Activated CD8-positive, alpha-beta memory T cell treated with anti-CD3 and anti-CD28 coated beads, Interleukin-2, amount 50 U/mL, for 1 hour (primary cell): Measurements from ENCODE around the gene SLIT3.

Source experiments
- DNase-seq: peaks from one replicate; pipeline ENCODE4 v3.0.0-alpha.2; 2020; ENCODE audit errors: extremely low read depth

SLIT3 gene

DNA sequence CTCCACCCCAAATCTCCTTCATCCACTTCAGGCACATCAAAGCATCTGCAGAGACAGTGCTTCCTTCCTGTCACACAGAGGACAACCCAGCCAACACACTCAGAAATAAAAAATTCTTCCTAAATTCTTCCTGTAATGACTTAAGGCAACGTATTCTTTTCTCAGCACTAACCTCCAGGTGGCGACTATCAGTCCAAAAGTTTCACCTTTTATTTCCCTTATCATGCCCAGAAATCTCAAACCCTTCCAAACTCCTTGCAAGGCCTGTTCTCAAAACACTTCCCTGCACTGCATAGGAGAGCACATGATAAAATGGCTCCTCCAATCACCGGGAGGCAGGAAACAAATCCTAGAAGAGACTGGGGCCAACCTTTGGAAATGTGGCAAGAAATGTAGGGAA lies 35.1 kb downstream of the SLIT3 start:
- DNase-seq = no peak

DNA sequence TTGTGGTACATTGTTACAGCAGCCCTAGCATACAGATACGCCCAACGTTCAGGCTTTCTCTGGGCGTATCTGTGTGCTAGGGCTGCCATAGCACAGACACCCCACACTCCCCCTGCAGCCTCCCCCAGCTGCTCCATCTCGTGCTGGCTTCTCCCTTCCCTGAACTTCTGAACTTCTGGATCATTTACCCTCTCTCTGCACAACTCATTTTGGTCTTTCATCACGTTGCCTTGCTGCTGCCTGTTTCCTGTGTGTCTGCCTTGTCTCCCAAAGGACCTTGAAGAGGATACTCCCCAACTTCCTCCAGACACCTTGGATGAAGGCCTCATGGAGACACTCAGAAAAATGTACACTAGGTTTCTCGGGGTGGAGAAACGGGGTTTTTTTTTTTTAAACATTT lies 37.3 kb downstream of the SLIT3 start:
- DNase-seq = no peak

DNA sequence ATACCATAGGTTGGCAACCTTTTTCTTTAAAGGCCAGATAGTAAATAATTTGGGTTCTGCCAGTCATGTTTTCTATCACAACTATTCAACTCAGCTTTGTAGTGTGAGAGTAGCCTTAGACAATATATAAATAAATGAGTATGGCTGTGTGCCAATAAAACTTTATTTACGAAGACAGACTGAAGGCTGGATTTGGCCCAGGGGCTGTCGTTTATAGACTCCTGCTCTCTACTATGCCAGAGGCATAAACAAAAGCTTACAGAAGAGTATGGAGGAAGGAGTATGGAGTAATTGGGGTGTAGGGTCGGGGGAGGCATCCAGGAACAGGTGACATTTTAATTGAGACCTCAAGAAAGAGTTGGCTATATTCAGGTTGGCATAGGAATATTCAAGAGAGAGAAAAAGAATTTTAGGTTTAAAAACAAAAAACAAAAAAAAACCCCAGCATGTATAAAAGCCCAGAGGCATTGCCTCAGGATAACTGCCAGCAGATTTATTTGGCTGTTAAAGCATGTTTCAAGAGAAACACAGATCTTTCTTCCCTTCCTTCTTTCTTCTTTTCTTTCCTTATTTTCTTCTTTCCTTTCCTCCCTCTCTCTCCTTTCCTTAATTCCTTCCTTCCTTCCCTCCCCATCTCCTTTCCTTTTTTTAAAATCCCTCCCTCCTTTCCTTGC lies 39.9 kb downstream of the SLIT3 start:
- no peak for DNase-seq

DNA sequence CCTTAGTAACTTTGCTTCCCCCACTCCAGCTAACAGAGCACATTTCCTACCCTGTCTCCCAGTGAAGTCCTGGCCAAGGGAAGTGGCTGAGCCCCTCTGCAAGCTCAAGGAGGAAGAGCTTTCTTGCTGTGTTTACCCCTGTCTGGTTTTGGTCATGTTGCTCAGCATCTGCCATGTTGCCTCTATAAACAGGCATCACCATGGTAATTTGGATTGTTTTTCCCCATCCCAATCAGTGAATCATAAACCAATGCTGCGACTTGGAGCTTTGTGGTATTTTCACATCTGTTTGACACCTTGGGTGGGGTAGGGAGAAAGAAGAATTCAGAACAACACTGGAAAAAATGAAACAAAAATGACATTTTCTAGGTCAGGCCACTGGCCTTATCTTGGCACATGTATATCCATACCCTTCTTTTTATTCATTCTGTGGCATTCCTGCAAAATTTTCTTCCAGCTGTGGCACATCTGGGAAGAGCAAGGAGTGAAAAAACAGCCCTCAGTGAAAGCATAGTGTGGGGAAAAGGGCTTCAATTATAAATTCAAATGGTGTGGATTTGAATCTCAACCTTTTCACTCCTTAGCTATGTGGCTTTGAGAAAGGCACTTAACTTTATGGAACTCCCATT lies 42.5 kb downstream of the SLIT3 start:
- DNase-seq = no peak

DNA sequence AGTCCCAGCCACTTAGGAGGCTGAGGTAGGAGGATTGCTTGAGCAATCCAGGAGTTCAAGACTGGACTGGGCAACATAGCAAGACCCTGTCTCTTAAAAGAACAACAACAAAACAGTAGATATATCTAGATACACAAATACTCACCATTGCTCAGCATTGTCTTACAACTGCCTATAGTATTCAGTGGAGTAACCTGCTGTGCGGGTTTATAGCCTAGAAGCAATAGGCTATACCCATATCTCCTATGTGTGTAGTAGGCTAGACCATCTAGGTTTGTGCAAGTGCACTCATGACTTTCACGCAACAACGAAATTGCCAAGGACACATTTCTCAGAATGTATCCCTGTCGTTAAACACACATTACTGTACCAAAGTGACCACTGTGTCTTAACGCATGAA lies 44.7 kb downstream of the SLIT3 start:
- no peak for DNase-seq

DNA sequence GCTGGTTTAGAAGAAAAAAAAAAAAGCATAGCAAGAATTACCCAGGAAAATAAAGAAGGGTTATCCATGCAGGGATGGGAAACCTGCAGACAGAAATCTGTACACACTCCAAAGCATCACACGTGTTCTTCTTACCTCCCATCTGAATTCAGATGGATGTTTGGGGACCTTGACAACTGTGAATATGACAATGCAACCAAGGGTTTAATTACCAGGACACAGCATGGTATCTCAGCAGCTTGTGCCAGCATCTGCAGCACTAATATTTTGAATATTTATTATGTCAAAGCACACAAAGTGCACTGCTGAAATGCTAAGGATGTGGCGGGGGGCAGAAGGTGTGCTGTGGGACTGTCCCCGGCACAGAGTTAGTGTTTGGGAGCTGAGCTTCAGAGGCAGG lies 47.9 kb downstream of the SLIT3 start:
- no peak for DNase-seq

DNA sequence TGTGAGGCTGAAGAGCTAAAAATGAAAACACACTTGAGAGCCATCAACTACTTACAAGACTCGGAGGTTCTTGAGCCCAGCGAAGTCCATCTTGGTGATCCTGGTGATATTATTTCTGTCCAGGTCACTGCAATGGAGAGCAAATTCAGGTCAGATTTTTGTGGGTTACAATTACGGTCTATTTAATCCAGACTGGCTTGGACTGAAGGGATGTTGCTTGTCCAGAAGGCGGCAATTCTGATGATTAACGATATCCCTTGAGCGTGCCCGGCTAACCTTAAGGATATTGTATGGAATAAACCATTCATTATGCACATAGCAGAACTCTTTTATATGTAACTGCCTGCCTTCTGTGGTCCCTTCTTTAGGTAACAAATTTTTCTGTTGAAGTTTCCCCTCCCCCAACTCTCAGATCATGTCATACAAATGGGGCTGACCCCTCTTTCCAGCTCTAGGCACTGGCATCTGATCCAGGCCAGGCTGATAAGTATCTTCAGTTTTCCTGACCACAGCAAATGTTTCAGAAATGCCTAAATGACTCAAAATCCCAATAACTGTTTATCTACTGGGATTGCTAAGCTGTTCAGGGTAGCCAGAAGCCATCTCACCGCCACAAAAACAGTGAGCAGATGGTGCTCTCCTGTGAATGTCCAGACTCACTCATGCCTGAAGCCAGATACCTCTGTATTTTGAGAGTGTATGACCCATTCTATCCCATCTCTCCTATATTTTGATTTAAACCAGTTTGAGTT lies 49.4 kb downstream of the SLIT3 start:
- DNase-seq = no peak

DNA sequence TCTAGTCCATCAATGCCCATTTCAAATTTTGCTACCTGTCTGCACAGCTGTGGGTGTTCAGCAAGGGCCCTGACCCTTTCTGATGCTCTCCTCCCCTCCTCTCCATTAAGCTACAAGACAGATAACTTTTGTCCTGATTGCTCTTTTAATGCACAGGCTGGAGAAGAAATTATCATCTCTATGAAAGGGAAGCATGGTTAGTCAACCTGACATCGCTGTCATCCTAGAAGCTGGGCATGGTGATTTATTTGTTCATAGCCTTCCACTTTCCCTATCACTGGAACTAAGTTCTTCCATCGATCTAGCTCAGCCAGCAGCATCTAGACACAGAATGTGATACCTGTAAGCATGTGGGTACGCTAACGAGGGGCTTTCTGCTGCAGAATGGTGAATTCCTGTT lies 50.1 kb downstream of the SLIT3 start:
- no peak for DNase-seq

DNA sequence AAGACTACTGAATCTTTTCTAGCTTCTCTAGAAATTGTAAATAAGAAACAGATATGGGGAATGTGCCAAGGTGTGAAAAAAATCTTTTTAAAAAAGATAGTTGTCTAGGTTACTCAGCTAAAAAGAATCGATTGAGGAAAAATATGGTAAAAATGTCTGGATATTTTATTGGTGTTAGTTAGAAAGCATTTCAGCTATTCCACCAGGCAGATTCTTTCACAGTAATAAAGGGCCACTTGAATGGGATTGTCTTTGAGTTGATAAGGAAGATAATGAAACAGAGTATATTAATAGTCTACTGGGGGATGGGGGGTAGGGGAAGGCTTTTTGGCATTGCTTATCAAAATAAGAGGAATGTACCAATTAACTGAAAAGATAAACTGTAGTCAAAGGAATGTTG lies 51.9 kb downstream of the SLIT3 start:
- no peak for DNase-seq

DNA sequence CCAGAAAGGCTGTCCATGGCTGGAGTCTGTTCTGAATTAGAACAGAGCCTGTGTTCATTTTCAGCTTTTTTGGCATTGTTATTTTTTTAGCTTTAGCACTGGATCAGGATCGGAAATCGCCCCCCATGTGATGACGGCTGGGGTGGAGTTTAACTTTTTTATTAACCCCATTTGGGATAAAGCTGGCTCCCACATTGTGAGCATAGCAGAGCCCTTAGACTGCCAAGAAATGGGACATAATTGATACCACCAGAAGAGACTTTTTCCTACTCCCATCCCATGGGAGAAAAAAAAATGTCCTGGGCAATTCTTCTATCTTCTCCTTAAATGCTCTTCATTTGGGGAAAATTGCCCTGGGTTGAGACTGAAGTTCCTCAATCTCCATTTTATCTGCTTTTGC lies 52.4 kb downstream of the SLIT3 start:
- no peak for DNase-seq

DNA sequence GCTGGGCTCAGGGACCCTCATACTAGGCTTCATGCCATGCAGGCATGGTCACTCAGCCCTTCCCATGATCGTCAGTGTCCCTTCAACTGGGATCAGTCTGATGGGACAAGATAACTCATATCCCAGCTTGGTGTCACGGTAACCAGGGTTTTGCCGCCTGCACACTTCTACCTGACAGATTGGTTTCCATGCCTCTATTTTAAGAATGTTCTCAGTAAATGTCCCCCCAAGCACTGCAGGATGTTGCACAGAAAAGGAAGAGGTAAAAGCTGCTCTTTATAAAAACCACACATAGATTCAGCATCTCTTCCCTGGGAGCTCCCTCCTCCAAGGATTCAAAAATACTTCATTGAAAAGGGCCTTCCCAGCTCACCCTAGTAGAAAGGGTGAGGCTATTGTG lies 56.1 kb downstream of the SLIT3 start:
- DNase-seq = no peak

DNA sequence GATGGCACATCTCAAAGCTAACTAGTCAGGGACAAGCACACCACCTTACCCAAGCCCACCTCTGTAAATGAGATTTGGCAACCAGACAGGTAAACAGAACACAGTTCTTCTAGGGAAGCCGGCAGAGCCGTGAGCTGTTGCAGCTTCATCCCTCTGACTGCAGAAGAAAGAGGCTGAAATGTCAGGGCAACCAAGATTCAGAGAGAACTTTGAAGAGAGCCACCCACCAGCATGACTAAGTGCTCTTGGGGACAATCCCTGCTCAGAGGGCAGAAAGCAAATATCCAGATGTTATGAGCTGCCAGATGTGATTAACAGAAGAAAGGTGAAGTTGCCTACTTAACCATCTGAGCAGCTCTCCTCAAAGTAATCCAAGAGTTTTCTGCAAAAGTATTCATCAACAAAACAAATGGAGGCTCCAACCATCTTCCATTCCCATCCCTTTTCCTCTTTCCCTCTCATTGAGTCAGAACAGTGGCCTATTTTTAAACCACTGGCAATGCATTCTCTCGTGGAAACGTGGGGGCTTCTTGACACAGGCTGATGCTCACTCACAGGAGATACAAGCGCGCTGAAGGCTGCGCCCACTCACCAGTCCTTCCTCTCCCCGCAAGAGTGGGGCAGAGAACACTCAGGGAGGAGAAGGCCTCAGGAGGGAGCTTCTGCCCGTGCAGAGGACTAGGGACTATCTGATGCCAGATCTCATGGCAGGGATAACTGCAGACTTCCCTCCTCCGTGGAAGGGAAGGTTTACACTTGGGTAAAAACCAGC lies 57.1 kb downstream of the SLIT3 start:
- no peak for DNase-seq

DNA sequence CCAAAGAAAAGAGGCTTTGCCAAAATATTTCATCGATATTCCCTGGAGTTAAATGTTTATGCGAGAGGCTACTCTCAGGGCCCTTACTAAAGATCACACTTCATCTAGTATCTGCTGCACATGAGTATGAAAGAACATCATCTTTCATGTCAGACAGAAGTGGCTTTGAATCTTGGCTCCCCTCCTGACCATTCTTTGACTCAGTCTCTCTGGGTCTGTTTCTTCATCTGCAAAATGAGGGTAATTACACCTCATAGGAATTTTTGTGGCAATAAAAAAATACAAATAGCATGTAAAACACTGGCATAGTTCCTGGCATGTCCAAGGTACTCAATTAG lies 58.1 kb downstream of the SLIT3 start:
- no peak for DNase-seq

DNA sequence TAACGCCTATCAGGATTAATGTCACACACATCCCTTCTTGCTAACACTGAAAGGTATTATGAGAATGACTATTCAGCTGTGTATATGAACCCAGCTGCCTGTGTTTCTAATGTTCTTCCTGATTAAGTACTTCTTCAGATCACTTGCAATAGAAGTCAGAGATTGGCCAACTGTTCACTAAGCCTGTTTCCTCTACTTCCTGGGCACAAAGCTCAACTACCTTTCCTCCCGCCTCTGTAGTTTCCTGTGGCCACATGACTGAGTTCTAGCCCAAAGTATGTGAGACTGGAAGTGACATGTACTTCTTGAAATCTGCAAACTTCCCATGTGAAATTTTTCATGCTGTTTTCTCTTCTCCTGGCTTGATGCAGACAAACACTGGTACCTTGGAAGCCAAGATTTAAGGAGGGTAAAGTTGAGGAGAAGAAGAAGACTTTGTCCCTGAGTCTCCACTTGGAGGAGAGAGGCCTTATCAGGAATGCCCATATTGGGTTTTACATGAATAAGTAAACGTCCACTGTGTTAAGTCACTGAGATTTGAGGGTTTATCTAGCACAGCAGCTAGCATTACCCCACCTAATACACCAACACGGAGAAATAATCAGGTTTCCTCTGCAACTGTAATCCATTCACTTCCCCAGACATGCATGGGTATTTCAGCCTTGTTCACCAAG lies 58.6 kb downstream of the SLIT3 start:
- DNase-seq = no peak

DNA sequence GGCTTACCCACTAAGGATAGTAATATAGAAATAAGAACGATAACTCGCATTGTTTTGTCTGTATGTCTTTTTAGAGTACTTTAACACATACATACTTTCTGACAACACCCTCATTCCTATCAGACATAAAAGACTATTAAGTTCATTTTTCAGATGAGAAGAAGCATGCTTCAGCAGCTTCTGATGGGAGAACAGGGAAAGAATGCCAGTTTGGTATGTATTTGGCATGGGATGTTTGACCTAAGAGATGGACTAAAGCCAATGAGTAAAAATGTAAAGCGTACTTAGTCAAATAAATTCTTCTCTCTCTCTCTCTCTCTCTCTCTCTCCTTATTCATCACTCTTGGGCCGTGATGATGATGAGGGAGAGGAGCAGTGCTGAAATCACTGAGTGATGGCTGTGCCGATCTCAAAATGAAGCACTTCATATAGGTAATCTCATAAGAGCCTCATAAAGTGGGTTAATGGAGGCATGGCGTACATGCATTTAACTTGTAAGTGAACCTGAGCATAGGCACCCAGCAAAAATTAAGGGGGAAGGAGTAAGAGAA lies 71.5 kb downstream of the SLIT3 start:
- DNase-seq = no peak

DNA sequence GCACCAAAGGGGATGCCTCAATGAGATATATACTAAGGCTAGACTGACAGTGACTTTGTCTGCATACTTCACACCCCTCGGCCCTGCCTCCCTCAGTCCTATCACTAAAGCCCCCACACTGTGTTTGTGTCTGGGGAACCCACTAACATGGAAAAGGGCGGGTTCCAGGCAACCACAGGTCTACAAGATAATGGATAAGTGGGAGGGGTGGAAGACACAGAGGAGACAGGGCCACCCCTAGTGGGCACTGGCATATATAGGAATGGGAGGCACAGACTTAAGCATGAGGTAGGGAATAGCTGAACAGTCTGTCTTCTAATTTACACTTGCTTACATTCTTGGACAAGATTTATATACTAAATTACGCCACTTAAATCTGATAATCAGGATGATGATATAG lies 74.0 kb downstream of the SLIT3 start:
- no peak for DNase-seq

DNA sequence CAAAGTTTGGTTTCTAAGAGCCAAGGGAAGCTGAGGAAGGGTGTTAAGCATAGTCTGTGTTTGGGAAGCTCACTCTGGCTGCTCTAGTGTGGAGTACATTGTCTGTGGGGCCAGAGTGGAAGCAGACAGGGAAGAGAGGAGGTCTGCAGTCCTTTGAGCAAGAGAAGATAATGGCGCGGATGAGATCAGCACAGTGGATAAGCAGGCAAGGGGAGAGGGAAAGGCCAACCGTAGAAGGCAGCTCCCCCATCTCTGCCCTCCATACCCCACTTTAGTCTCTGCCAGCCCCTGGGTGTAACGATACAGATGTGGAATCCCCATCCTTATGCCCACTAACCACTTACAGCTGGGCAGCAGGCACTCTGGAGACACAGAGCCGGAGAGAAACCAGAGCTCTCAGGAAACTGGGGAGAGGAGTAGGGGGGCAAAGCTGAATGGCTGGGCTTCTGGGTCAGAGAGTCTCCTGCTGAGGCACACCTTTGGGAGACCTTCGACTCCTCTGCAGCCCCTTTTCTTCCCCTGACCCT lies 75.0 kb downstream of the SLIT3 start:
- DNase-seq = no peak

DNA sequence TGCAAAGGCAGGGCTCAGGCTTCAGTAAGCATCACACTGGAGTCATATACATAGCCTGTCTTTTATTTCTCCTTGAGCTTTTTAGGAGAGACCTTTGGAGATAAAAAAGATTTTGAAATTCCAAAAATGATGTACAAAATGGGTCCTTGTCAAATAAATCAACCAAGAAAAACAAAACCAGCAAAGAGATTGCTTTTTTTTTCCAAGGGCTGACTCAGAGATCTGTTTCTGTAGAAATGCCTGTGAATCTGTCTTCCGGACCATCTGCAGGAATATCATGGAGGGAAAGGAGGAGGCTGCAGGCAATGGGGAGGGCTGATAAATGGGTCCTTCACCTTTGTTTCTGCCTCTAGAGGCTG lies 77.4 kb downstream of the SLIT3 start:
- DNase-seq = no peak

DNA sequence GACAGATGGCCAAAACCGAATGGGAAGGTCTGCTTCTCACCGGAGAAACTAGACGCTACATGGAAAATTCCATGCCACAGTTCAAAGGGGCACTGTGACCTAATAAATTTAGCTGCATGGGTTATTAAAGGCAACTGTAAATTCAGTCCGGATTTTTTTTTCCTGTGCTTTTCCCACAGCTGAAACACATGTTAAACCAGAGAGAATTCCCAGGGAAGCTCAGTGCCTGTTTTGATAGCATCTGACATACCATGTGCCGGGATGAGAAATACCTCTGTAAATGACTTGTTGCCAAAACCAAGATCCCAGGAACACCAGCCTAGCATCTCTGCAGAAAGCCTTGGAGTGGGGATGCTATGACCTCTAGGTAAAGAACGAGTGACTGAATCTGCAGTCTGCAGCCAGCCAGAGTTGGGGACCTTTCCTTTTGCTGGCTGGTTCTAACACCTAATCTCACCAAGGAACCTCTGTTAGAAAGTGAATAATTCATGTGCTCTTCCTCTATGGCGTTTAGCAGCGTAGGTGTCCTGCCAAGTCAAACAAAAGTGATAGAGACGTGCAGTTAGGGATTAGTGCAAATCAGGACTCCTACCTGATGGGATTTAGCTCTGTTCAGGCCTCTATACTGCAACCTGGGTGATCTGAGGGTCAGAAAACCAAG lies 77.9 kb downstream of the SLIT3 start:
- DNase-seq = no peak

DNA sequence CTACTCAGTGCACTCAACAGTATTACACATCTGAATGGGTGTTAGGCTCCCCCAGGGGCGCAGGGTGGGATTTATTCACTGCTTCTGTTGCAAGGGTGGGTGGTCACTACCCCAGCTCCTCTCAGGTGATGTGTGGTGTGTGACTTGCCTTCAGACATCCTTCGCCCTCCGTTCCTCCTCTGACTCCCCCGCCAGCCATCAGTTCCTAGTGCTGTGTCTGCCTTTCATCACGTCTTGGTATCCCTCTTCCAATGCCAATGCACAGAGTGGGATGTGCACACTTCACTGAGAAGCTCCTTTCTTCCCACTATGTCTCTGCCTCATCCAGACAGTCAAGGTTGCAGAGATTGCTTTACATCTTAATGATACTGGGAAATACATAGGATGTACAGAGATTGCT lies 79.4 kb downstream of the SLIT3 start:
- DNase-seq = no peak

DNA sequence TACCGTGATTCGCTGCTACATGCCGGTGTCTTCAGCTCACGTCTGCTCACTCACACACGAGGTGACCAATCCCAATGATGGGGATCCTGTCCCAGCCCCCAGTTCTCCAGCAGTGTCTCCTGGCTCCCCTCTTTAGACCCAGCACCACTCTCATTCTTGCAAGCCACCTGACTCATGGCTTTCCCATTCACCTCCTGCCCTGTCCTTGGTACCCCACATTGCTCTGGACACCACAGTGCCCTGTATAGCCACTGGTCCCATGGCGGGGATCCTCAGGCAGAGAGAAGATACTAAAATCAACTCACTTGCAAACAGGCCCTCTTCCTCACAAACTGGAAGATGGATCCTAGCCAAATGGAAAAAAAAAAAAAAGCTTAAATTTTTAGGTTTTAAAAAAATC lies 81.0 kb downstream of the SLIT3 start:
- no peak for DNase-seq
